Neural progenitor cell (in vitro differentiated cells): ENCODE results near the gene STK24.

Source experiments
- CTCF ChIP-seq: fragments of 200-600 bp; sonication (generic); IDR thresholded peaks from 2 replicates; pipeline ENCODE4 v1.5.1; 2017; ENCODE audit warnings: antibody characterized with exemption, mild to moderate bottlenecking
- EZH2 ChIP-seq: fragments of 200-600 bp; sonication (generic); IDR thresholded peaks from 2 replicates; pipeline ENCODE4 v1.6.1; 2017; ENCODE audit warnings: antibody characterized with exemption, mild to moderate bottlenecking, moderate library complexity
- EZH2phosphoT487 ChIP-seq: fragments of 200-600 bp; sonication (generic); IDR thresholded peaks from 2 replicates; pipeline ENCODE4 v1.6.1; 2017; ENCODE audit warnings: antibody characterized with exemption

- TF ChIP-seq CTCF (no peak), EZH2 (no peak), EZH2phosphoT487 (no peak)
Observed at GRCh38 chr13:98410612-98411011, 166.3 kb downstream of the STK24 start.
